OCI-LY1 (cell line): ENCODE data around the gene HECTD2.

Experiments used
- EZH2 ChIP-seq: fragments of 200-600 bp; sonication (generic), shearing (Covaris generic); IDR thresholded peaks from 2 replicates; pipeline ENCODE4 v1.8.0; 2017; ENCODE audit warnings: borderline replicate concordance, mixed run types, mild to moderate bottlenecking, antibody characterized with exemption, low read length, moderate library complexity, mixed read lengths
- TF ChIP-seq, protein P1 (sequence below): fragments of 200-600 bp; sonication (generic), shearing (Covaris generic); IDR thresholded peaks from 2 replicates; pipeline ENCODE4 v1.5.1; 2017; ENCODE audit warnings: mild to moderate bottlenecking, antibody characterized with exemption, low read length, moderate library complexity, mixed read lengths

DNA sequence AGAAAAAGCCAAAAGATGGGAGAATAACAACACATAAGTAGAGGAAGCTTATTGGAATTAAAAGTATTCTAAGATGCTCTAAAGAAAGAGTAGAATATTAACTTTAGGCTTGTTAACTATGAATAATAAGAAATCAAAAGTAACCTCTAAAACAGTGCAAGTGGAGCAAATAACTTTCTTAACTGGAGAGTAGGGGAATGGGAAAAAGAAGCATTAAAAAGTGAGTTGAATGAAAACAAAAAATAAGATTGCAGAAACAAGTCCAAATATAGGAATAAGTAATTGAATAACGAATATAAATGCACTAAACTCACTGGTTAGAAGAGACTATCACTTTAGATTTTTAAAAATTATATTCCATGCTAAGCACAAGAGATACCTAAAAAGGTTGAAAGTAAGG, 63.9 kb downstream of the HECTD2 start:
- TF ChIP-seq, protein P1, sequence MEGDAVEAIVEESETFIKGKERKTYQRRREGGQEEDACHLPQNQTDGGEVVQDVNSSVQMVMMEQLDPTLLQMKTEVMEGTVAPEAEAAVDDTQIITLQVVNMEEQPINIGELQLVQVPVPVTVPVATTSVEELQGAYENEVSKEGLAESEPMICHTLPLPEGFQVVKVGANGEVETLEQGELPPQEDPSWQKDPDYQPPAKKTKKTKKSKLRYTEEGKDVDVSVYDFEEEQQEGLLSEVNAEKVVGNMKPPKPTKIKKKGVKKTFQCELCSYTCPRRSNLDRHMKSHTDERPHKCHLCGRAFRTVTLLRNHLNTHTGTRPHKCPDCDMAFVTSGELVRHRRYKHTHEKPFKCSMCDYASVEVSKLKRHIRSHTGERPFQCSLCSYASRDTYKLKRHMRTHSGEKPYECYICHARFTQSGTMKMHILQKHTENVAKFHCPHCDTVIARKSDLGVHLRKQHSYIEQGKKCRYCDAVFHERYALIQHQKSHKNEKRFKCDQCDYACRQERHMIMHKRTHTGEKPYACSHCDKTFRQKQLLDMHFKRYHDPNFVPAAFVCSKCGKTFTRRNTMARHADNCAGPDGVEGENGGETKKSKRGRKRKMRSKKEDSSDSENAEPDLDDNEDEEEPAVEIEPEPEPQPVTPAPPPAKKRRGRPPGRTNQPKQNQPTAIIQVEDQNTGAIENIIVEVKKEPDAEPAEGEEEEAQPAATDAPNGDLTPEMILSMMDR = no peak
- TF ChIP-seq EZH2 = no peak
